GM19395 (cell line): ENCODE results near the gene CCDC201.

Experiments
- ATAC-seq: cut with Tn5 transposase; IDR thresholded peaks from one replicate; pipeline ENCODE4 v1.9.1; 2021; ENCODE audit warnings: mild to moderate bottlenecking, moderate library complexity; ENCODE audit not compliant: unreplicated experiment

The CCDC201 gene

GRCh38 chr7:45893996-45894664 is 21.2 kb upstream of the CCDC201 start:
- ATAC-seq: no peak

- no peak for ATAC-seq
Measured at GRCh38 chr7:45893374-45893995, 20.6 kb upstream of the CCDC201 start.

- ATAC-seq: no peak
Measured at GRCh38 chr7:45892407-45893035, 19.6 kb upstream of the CCDC201 start.

- ATAC-seq: no peak
Measured at GRCh38 chr7:45891462-45892402, 18.9 kb upstream of the CCDC201 start.

- ATAC-seq: no peak
Measured at GRCh38 chr7:45890902-45891461, 18.1 kb upstream of the CCDC201 start.

- ATAC-seq: no peak
Measured at GRCh38 chr7:45890125-45890901, 17.4 kb upstream of the CCDC201 start.

- no peak for ATAC-seq
Measured at GRCh38 chr7:45889367-45890067, 16.6 kb upstream of the CCDC201 start.

- ATAC-seq: no peak
Measured at GRCh38 chr7:45888993-45889366, 16.1 kb upstream of the CCDC201 start.

GRCh38 chr7:45888185-45888992 is 15.5 kb upstream of the CCDC201 start, which contains the start of gene IGFBP1:
TSS of gene IGFBP1 (plus strand) at chr7:45888488. CDS start at chr7:45888653, 165 bp downstream.
- ATAC-seq: no peak

GRCh38 chr7:45886931-45887667 is 14.2 kb upstream of the CCDC201 start:
- no peak for ATAC-seq

- no peak for ATAC-seq
Measured at GRCh38 chr7:45885264-45885882, 12.5 kb upstream of the CCDC201 start.

- ATAC-seq: no peak
Measured at GRCh38 chr7:45884136-45884535, 11.3 kb upstream of the CCDC201 start.

GRCh38 chr7:45882465-45882810 is 9.6 kb upstream of the CCDC201 start:
- ATAC-seq: no peak

GRCh38 chr7:45881759-45882464 is 9.0 kb upstream of the CCDC201 start:
- no peak for ATAC-seq

- ATAC-seq: no peak
Measured at GRCh38 chr7:45881280-45881758, 8.4 kb upstream of the CCDC201 start.

GRCh38 chr7:45880433-45880860 is 7.6 kb upstream of the CCDC201 start:
- ATAC-seq: no peak
